Measurements from ENCODE around the gene MSMO1. TPM values are rescaled to one million over a fixed set of nuclear protein-coding genes. Genes with fewer than 3 reads are reported as not detected.

Gene MSMO1
- total RNA-seq, 1 experiment from 2014 or later: 80.4 TPM

- no peak for DNase-seq (ENCODE audit: unreplicated experiment)
- Mint-ChIP-seq H3K27me3 (ENCODE audit: insufficient read depth, unreplicated experiment) (no peaks in the 10 kb centered on the region), H3K4me1 (ENCODE audit: insufficient read depth, unreplicated experiment) (no peaks in the 10 kb centered on the region), H3K4me3 (ENCODE audit: unreplicated experiment) (no peak overlapping the region), H3K27ac (ENCODE audit: low read depth, unreplicated experiment) (no peak overlapping the region), H3K9me3 (ENCODE audit: unreplicated experiment) (no peaks in the 10 kb centered on the region), H3K36me3 (ENCODE audit: insufficient read depth, unreplicated experiment) (no peaks in the 10 kb centered on the region)
- ChIA-PET POLR2A (interaction anchor here (0.7 to 1.4 kb wide), 8 partner anchors 15 to 487 kb away, joined by 3 to 4 read pairs (median 3); partner anchors contain the start of gene MSMO1), CTCF (interaction anchor here (0.6 to 2.0 kb wide), 14 partner anchors 8 to 252 kb away, joined by 3 to 9 read pairs (median 4); no protein-coding TSS in a partner anchor)
- TF ChIP-seq CTCF (IDR thresholded peaks at IDR 0.05; ENCODE audit: unreplicated experiment): no peak
- intact Hi-C loops (cut with micrococcal nuclease): no loop called here
- no TSS peak for BruUV-seq (replicated peaks)
Observed at GRCh38 chr4:165384186-165384585, 56.7 kb downstream of the MSMO1 start.

DNA sequence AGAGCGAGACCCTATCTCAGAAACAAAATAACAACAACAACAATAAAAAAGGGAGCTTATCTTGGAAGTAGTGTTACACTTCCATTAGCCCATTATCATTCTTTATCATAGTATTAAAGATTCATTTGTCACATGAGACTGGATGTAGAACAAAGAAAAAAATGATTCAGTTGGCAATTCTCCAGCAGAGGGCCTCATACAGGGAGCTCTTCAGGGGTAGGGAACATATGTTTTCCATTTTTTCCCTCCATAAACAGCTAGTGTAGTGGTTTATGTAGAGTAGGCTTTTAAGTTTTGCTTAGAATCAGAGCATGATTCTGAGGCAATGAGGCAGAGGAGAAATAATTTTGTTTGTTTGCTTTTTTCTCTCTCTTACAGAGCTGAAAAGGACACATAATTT, 57.1 kb downstream of the MSMO1 start:
- no peak for DNase-seq (ENCODE audit: unreplicated experiment)
- no peaks in the 10 kb centered on the region for H3K27me3 Mint-ChIP-seq (ENCODE audit: insufficient read depth, unreplicated experiment)
- H3K4me1 Mint-ChIP-seq (ENCODE audit: insufficient read depth, unreplicated experiment): no peaks in the 10 kb centered on the region
- H3K27ac Mint-ChIP-seq (ENCODE audit: low read depth, unreplicated experiment): no peak overlapping the region
- intact Hi-C loops (cut with micrococcal nuclease): no loop called here
- H3K4me3 Mint-ChIP-seq (ENCODE audit: unreplicated experiment): no peak overlapping the region
- H3K36me3 Mint-ChIP-seq (ENCODE audit: insufficient read depth, unreplicated experiment): no peaks in the 10 kb centered on the region
- POLR2A ChIA-PET: interaction anchor here (0.7 to 1.4 kb wide), 6 partner anchors 15 to 487 kb away, joined by 3 to 4 read pairs (median 3); partner anchors contain the start of gene MSMO1
- no peaks in the 10 kb centered on the region for H3K9me3 Mint-ChIP-seq (ENCODE audit: unreplicated experiment)
- CTCF ChIA-PET: interaction anchor here (0.6 to 2.0 kb wide), 12 partner anchors 8 to 253 kb away, joined by 3 to 9 read pairs (median 3); no protein-coding TSS in a partner anchor
- TF ChIP-seq CTCF (IDR thresholded peaks at IDR 0.05; ENCODE audit: unreplicated experiment): no peak
- BruUV-seq (replicated peaks): no TSS peak

DNA sequence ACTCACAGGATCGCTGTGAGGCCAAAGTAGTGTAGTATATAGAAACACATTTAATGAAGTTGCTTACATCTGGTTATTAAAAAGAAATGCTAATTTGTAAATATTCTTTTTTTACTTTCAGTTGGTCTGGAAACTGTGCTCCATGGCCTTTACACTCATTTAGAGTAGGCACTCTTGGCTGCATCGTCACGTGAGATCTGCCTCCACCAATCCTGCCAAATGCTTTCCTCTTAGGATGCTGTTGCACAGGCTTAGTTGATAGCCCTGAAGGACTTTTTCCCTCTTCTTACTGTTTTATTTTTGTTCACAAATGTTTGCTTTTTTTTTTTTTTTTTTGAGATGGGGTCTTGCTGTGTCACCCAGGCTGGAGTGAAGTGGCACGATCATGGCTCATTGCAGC, 57.7 kb downstream of the MSMO1 start:
- Mint-ChIP-seq H3K9me3 (ENCODE audit: unreplicated experiment) (no peaks in the 10 kb centered on the region), H3K27ac (ENCODE audit: low read depth, unreplicated experiment) (no peak overlapping the region), H3K4me1 (ENCODE audit: insufficient read depth, unreplicated experiment) (no peaks in the 10 kb centered on the region), H3K36me3 (ENCODE audit: insufficient read depth, unreplicated experiment) (no peaks in the 10 kb centered on the region), H3K4me3 (ENCODE audit: unreplicated experiment) (no peak overlapping the region), H3K27me3 (ENCODE audit: insufficient read depth, unreplicated experiment) (no peaks in the 10 kb centered on the region)
- POLR2A ChIA-PET: interaction anchor here (0.8 to 1.1 kb wide), 2 partner anchors 58 to 104 kb away, joined by 3 to 4 read pairs; partner anchors contain the start of gene MSMO1
- BruUV-seq (replicated peaks): no TSS peak
- intact Hi-C loops (cut with micrococcal nuclease): no loop called here
- no peak for DNase-seq (ENCODE audit: unreplicated experiment)
- CTCF ChIA-PET: interaction anchor here (0.8 to 2.0 kb wide), 7 partner anchors 7 to 80 kb away, joined by 3 to 9 read pairs (median 3); no protein-coding TSS in a partner anchor
- no peak for TF ChIP-seq CTCF (IDR thresholded peaks at IDR 0.05; ENCODE audit: unreplicated experiment)

- Mint-ChIP-seq H3K4me3 (ENCODE audit: unreplicated experiment) (no peak overlapping the region), H3K4me1 (ENCODE audit: insufficient read depth, unreplicated experiment) (no peaks in the 10 kb centered on the region), H3K27me3 (ENCODE audit: insufficient read depth, unreplicated experiment) (no peaks in the 10 kb centered on the region), H3K27ac (ENCODE audit: low read depth, unreplicated experiment) (no peak overlapping the region), H3K9me3 (ENCODE audit: unreplicated experiment) (no peaks in the 10 kb centered on the region), H3K36me3 (ENCODE audit: insufficient read depth, unreplicated experiment) (no peaks in the 10 kb centered on the region)
- BruUV-seq (replicated peaks): no TSS peak
- TF ChIP-seq CTCF (IDR thresholded peaks at IDR 0.05; ENCODE audit: unreplicated experiment): no peak
- CTCF ChIA-PET: interaction anchor here (0.6 to 1.2 kb wide), 4 partner anchors 11 to 45 kb away, joined by 3 to 4 read pairs (median 4); no protein-coding TSS in a partner anchor
- POLR2A ChIA-PET: interaction anchor here (0.8 to 1.4 kb wide), 5 partner anchors 15 to 59 kb away, joined by 3 read pairs; partner anchors contain the start of gene MSMO1
- intact Hi-C loops (cut with micrococcal nuclease): no loop called here
- DNase-seq (ENCODE audit: unreplicated experiment): no peak
Observed at GRCh38 chr4:165386328-165386727, 58.9 kb downstream of the MSMO1 start.

All from MCF 10A (cell line).